Nephron progenitor cell (in vitro differentiated cells): ENCODE results near the gene STAT1.
A peak's percentile ranks its signal among the peaks of the same experiment; 100 is the strongest.

ENCODE experiments used
- DNase-seq: peaks from one replicate; pipeline ENCODE4 v3.0.0; 2021
- H3K27ac Mint-ChIP-seq: 2 replicates; pipeline ENCODE4 v1.8.0; 2021; ENCODE audit warnings: mild to moderate bottlenecking, moderate library complexity, mixed read lengths
- H3K27me3 Mint-ChIP-seq: 2 replicates; pipeline ENCODE4 v1.8.0; 2021; ENCODE audit warnings: mild to moderate bottlenecking, low read depth, mixed read lengths; ENCODE audit not compliant: poor library complexity
- H3K36me3 Mint-ChIP-seq: 2 replicates; pipeline ENCODE4 v1.8.0; 2021; ENCODE audit warnings: low read depth, mixed read lengths
- H3K4me1 Mint-ChIP-seq: 2 replicates; pipeline ENCODE4 v1.8.0; 2021; ENCODE audit warnings: mixed read lengths
- H3K4me3 Mint-ChIP-seq: 2 replicates; pipeline ENCODE4 v1.8.0; 2021; ENCODE audit warnings: mild to moderate bottlenecking, moderate library complexity, mixed read lengths
- H3K9me3 Mint-ChIP-seq: 2 replicates; pipeline ENCODE4 v1.8.0; 2021; ENCODE audit warnings: mild to moderate bottlenecking, moderate library complexity, mixed read lengths
- TF ChIP-seq, protein P1 (sequence below): fragments of 200-600 bp; sonication (generic); IDR thresholded peaks from 2 replicates; pipeline ENCODE4 v1.5.0; 2021; ENCODE audit warnings: antibody characterized with exemption

Gene STAT1

DNA sequence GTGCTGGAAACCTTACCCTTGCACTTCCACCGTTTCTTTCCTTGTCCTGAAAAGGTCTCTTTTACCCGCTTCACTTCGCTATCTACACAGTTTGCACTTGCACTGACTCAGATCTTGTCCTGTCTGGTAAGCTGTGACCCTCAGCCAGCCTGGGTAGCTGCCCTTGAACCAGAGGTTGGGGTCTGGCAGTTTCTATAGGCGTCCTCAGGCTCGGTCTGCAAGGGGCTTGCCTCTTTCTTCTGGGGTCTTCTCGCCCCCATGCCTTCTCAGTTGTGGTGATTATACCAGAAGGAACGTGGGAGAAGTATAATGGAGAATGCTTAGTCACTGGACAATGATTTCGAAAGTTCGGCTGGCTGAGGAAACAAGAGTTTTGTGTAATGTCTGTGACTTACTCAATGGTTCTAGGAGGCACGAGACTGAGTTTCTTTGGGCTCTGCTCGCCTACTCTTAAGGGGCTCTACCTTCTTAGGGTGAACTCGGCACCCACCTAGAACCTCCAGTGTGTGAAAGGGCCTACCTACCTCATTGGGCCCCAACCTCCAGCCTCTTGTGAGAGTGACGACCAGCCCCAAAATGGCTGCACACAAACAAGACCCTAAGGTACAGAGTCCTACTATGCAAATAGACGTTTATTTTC, 6.9 kb upstream of the STAT1 start:
- Mint-ChIP-seq H3K4me3 (no peak overlapping the region), H3K36me3 (no peaks in the 10 kb centered on the region), H3K4me1 (no peaks in the 10 kb centered on the region), H3K27me3 (peaks cover 8% of the 10 kb centered on the region), H3K27ac (no peak overlapping the region), H3K9me3 (peaks cover 5% of the 10 kb centered on the region)
- TF ChIP-seq, protein P1, sequence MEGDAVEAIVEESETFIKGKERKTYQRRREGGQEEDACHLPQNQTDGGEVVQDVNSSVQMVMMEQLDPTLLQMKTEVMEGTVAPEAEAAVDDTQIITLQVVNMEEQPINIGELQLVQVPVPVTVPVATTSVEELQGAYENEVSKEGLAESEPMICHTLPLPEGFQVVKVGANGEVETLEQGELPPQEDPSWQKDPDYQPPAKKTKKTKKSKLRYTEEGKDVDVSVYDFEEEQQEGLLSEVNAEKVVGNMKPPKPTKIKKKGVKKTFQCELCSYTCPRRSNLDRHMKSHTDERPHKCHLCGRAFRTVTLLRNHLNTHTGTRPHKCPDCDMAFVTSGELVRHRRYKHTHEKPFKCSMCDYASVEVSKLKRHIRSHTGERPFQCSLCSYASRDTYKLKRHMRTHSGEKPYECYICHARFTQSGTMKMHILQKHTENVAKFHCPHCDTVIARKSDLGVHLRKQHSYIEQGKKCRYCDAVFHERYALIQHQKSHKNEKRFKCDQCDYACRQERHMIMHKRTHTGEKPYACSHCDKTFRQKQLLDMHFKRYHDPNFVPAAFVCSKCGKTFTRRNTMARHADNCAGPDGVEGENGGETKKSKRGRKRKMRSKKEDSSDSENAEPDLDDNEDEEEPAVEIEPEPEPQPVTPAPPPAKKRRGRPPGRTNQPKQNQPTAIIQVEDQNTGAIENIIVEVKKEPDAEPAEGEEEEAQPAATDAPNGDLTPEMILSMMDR, result no peak
- no peak for DNase-seq

DNA sequence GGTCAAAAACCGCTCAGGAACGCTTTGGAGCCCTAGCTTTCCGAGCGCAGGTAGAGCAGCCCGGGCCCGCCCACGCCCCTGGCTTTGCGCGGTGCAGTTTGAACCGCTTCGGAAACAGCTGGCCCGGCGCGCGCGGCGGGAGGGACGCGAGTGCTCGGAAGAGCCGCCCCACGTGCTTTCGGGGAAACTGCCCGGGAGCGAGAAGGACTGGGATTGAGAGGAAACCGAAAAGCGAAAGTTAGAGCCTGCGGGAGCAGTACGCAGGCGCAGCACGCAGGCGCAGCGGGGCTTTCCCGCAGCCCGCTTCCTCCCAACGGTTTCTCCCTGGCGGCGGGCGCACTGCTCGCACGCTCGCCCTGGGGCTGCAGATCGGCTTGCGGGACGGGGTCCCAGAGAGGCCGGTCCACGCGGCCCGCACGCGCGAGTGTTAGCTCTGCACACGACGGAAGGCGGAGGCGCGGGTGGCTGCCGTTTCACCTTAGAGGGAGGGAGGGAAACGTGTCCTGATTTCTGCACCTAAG, 6.3 kb upstream of the STAT1 start:
- no peaks in the 10 kb centered on the region for H3K4me1 Mint-ChIP-seq
- H3K4me3 Mint-ChIP-seq, result no peak overlapping the region
- no peak overlapping the region for H3K27ac Mint-ChIP-seq
- TF ChIP-seq, protein P1, result no peak
- H3K27me3 Mint-ChIP-seq, result peaks cover 8% of the 10 kb centered on the region
- DNase-seq, result peak; percentile 94
- H3K36me3 Mint-ChIP-seq, result no peaks in the 10 kb centered on the region
- peaks cover 5% of the 10 kb centered on the region for H3K9me3 Mint-ChIP-seq

DNA sequence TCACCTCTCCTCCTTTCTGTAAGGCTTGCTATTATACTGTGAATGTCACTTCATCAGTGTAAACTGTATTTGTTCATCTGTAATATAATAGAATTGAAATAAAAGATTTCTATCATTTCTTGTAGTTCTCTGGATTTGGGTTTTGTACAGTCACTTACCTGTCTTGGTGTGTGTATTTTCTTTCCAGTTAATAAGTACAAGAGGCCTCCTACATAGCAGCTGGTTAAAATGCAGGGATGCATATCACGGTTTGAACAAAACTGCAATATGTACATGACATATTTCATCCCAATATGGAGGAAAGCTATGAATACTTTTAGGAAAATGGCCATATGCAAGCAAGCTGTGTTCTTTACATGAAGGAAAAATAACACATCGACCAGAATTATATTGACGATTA, 5.4 kb upstream of the STAT1 start:
- peaks cover 8% of the 10 kb centered on the region for H3K27me3 Mint-ChIP-seq
- H3K4me3 Mint-ChIP-seq, result no peak overlapping the region

DNA sequence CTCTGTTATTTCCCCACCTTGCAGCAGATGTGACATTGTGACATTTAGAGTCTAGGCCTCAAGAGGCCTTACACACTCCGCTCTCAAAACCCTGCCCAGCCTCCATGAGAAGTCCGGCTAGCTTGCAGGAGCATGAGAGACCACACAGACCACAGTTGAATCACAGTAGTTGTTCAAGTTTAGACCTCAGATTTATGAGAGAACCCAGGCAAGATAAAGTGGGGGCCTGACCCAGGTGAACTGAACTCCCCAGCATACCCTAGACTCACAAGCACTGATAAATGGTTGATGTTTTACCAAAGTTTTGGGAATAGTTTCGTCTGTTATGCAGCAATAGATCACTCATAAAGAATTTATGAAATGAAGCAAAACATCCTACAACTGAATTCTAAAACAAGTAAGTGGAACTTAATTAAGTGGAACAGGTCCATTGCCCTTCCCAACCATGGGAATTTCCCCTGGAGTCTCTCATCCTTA, 4.7 kb upstream of the STAT1 start:
- TF ChIP-seq, protein P1, result no peak
- no peak for DNase-seq
- Mint-ChIP-seq H3K27me3 (peaks cover 8% of the 10 kb centered on the region), H3K27ac (no peak overlapping the region), H3K9me3 (peaks cover 5% of the 10 kb centered on the region), H3K4me1 (no peaks in the 10 kb centered on the region), H3K36me3 (no peaks in the 10 kb centered on the region), H3K4me3 (no peak overlapping the region)

More for the DNA sequence above, 5.4 kb upstream of the STAT1 start:
- H3K36me3 Mint-ChIP-seq, result no peaks in the 10 kb centered on the region
- H3K9me3 Mint-ChIP-seq, result peaks cover 5% of the 10 kb centered on the region
- TF ChIP-seq, protein P1, result no peak
- DNase-seq, result no peak
- H3K4me1 Mint-ChIP-seq, result no peaks in the 10 kb centered on the region
- no peak overlapping the region for H3K27ac Mint-ChIP-seq

DNA sequence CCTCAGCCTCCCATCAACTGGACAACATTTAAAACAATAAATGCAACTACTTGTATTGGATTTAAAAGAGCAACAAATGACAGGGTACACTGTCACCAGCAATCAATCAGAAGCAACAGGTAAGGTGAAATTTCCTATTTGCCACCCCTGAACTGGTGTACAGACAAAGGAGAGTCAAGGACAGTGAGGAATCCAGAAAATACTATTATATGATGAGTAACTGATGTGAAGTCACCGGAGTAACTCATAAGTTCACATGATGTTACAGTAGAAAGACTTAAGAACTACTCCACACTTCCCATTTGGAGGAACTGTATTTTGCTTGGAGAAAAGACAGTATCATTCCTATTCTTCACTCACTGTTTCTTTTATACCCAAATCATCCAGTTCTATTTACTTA, 4.1 kb upstream of the STAT1 start:
- H3K36me3 Mint-ChIP-seq, result no peaks in the 10 kb centered on the region

More for the DNA sequence above, 4.1 kb upstream of the STAT1 start:
- no peak for DNase-seq
- no peaks in the 10 kb centered on the region for H3K4me1 Mint-ChIP-seq
- peaks cover 8% of the 10 kb centered on the region for H3K27me3 Mint-ChIP-seq
- H3K4me3 Mint-ChIP-seq, result no peak overlapping the region
- H3K9me3 Mint-ChIP-seq, result peaks cover 5% of the 10 kb centered on the region
- TF ChIP-seq, protein P1, result no peak
- H3K27ac Mint-ChIP-seq, result no peak overlapping the region
